GM12878 (cell line): Measurements from ENCODE around the gene PRKCE.

Experiments used
- BCL3 ChIP-seq: IDR thresholded peaks from 2 replicates; pipeline ENCODE4 v1.6.1; 2011; ENCODE audit warnings: borderline replicate concordance, low read depth, mild to moderate bottlenecking, moderate library complexity, low read length; ENCODE audit not compliant: insufficient read depth, poor library complexity, severe bottlenecking
- CTCF ChIP-seq, 3 experiments: IDR thresholded peaks in 2 of 3; conservative IDR thresholded peaks in 1 of 3; 2 replicates each; pipeline ENCODE4 v1.5.1; 2011; ENCODE audit warnings: low read depth in 3 of 3, low read length in 3 of 3, mild to moderate bottlenecking in 3 of 3, control low read depth in 2 of 3, moderate library complexity in 2 of 3, inconsistent platforms in 1 of 3, mixed read lengths in 1 of 3; ENCODE audit not compliant: control insufficient read depth in 2 of 3, insufficient read depth in 1 of 3; ENCODE audit errors: extremely low read depth in 1 of 3
- ESRRA ChIP-seq: IDR thresholded peaks from 2 replicates; pipeline ENCODE4 v1.6.1; 2012; ENCODE audit warnings: mild to moderate bottlenecking, low read length, improper control_type of control experiment
- PKNOX1 ChIP-seq: fragments of 450-650 bp; IDR thresholded peaks from 2 replicates; pipeline ENCODE4 v1.6.1; 2016; ENCODE audit warnings: mild to moderate bottlenecking
- POLR2AphosphoS5 ChIP-seq: IDR thresholded peaks from 2 replicates; pipeline ENCODE4 v1.6.1; 2011; ENCODE audit warnings: mild to moderate bottlenecking, low read length, inconsistent platforms

GRCh38 chr2:45856391-45857274 is 205.2 kb downstream of the PRKCE start:
- TF ChIP-seq PKNOX1: no peak
- TF ChIP-seq ESRRA: no peak
- TF ChIP-seq BCL3: no peak
- no peak for TF ChIP-seq POLR2AphosphoS5
- no peak for TF ChIP-seq CTCF (IDR thresholded peaks at IDR 0.05 in 2 of 3, conservative IDR thresholded peaks at IDR 0.05 in 1 of 3; ENCODE audit: control insufficient read depth in 2 of 3, extremely low read depth in 1 of 3, insufficient read depth in 1 of 3, low read depth in 3 of 3, low read length in 3 of 3)
